A549 (cell line): ENCODE results near the gene USP20.

ENCODE experiments used
- CBX8 ChIP-seq: fragments of 200-600 bp; sonication (generic); IDR thresholded peaks from 2 replicates; pipeline ENCODE4 v1.6.1; 2016
- CTCF ChIP-seq: fragments of >200 bp; sonication (Bioruptor Twin); formaldehyde crosslinking; IDR thresholded peaks from 3 replicates; pipeline ENCODE4 v1.5.1; 2016
- MAFK ChIP-seq: fragments of 450-650 bp; IDR thresholded peaks from 2 replicates; pipeline ENCODE4 v1.6.1; 2014; ENCODE audit not compliant: partially characterized antibody
- POLR2A ChIP-seq: IDR thresholded peaks from 2 replicates; pipeline ENCODE4 v1.6.1; 2012; ENCODE audit warnings: mild to moderate bottlenecking, low read length
- POLR2AphosphoS2 ChIP-seq: conservative IDR thresholded peaks from 2 replicates; pipeline ENCODE4 v1.6.1; 2012; ENCODE audit warnings: low read length, improper control_type of control experiment, inconsistent platforms
- RAD21 ChIP-seq, 2 experiments: fragments of >200 bp in 1 of 2; sonication (Bioruptor Twin) in 1 of 2; formaldehyde crosslinking in 1 of 2; IDR thresholded peaks in 1 of 2; conservative IDR thresholded peaks in 1 of 2; 2 replicates in 1 of 2; 3 replicates in 1 of 2; pipeline ENCODE4 v1.6.1; 2012 to 2018; ENCODE audit warnings: inconsistent platforms in 1 of 2
- RCOR1 ChIP-seq: fragments of 150-350 bp; IDR thresholded peaks from 2 replicates; pipeline ENCODE4 v1.6.1; 2014; ENCODE audit warnings: antibody characterized with exemption, low read length, low read depth
- REST ChIP-seq: fragments of 200-600 bp; sonication (generic); IDR thresholded peaks from 2 replicates; pipeline ENCODE4 v1.6.1; 2016; ENCODE audit warnings: antibody characterized with exemption, mild to moderate bottlenecking, moderate library complexity
- SREBF2 ChIP-seq: fragments of 450-650 bp; IDR thresholded peaks from 2 replicates; pipeline ENCODE4 v1.6.1; 2014; ENCODE audit warnings: mild to moderate bottlenecking, moderate library complexity
- ZC3H11A ChIP-seq: fragments of 450-650 bp; IDR thresholded peaks from 2 replicates; pipeline ENCODE4 v1.6.1; 2014; ENCODE audit warnings: antibody characterized with exemption, mild to moderate bottlenecking

GRCh38 chr9:129785866-129786265 is 49.4 kb upstream of the USP20 start:
- TF ChIP-seq ZC3H11A, result no peak
- no peak for TF ChIP-seq REST
- TF ChIP-seq POLR2AphosphoS2, result no peak
- TF ChIP-seq POLR2A, result no peak
- TF ChIP-seq RAD21 (conservative IDR thresholded peaks at IDR 0.05 in 1 of 2, IDR thresholded peaks at IDR 0.05 in 1 of 2), result no peak
- TF ChIP-seq SREBF2, result no peak
- no peak for TF ChIP-seq RCOR1
- TF ChIP-seq CBX8, result no peak
- TF ChIP-seq CTCF, result no peak
- TF ChIP-seq MAFK, result no peak
